MM.1S (cell line): ENCODE measurements around the gene AXL.

ENCODE experiments used
- CTCF ChIP-seq: fragments of 300-600 bp; sonication (generic); IDR thresholded peaks from 2 replicates; pipeline ENCODE4 v1.5.1; 2016; ENCODE audit warnings: antibody characterized with exemption, low read length, mixed read lengths
- EZH2 ChIP-seq: fragments of 300-600 bp; sonication (generic); optimal IDR thresholded peaks from 2 replicates; pipeline ENCODE3; 2017; ENCODE audit warnings: low read depth, mild to moderate bottlenecking, antibody characterized with exemption, low read length, mixed read lengths

GRCh38 chr19:41273076-41273475, 54.1 kb downstream of the AXL start:
- TF ChIP-seq CTCF (no peak), EZH2 (no peak)
